CD4-positive, alpha-beta T cell treated with Interleukin-10 for 1 hour (primary cell): ENCODE data around the gene IRGQ.
"Not testable (repeated sequence)": the region's sequence is repeated elsewhere in the genome, so short reads cannot be mapped to it uniquely, and the experiment has no call there.

Experiments
- DNase-seq: peaks from one replicate; pipeline ENCODE4 v3.0.0-alpha.2; 2020

The IRGQ gene

GRCh38 chr19:43624933-43625332 is 29.0 kb upstream of the IRGQ start:
- DNase-seq = peak; percentile 88

- peak; percentile 19 for DNase-seq
Measured at GRCh38 chr19:43623889-43624670, 28.1 kb upstream of the IRGQ start.

GRCh38 chr19:43622956-43623355 is 27.0 kb upstream of the IRGQ start:
- DNase-seq = no peak

GRCh38 chr19:43622070-43622469 is 26.1 kb upstream of the IRGQ start:
- DNase-seq = no peak

GRCh38 chr19:43620061-43621001 is 24.4 kb upstream of the IRGQ start:
- DNase-seq = peak; percentile 88

GRCh38 chr19:43619262-43620060 is 23.5 kb upstream of the IRGQ start, which contains the start of gene ZNF428:
Gene ZNF428, minus strand, starts transcription at chr19:43619629. Its CDS starts 5,325 bp downstream, at chr19:43614304.
- DNase-seq = peak; percentile 90

- peak; percentile 46 for DNase-seq
Measured at GRCh38 chr19:43618921-43619261, 23.0 kb upstream of the IRGQ start.

GRCh38 chr19:43616954-43617353 is 21.0 kb upstream of the IRGQ start:
- no peak for DNase-seq

GRCh38 chr19:43616306-43616705 is 20.4 kb upstream of the IRGQ start:
- no peak for DNase-seq

GRCh38 chr19:43612374-43612773 is 16.4 kb upstream of the IRGQ start:
- no peak for DNase-seq

GRCh38 chr19:43611788-43612187 is 15.9 kb upstream of the IRGQ start, which contains the start of gene SRRM5:
Gene SRRM5, plus strand, starts transcription at chr19:43612088. Its CDS starts 34 bp downstream, at chr19:43612122.
- no peak for DNase-seq

GRCh38 chr19:43610493-43610892 is 14.6 kb upstream of the IRGQ start:
- DNase-seq = no peak

- DNase-seq = no peak
Measured at GRCh38 chr19:43609872-43610271, 13.9 kb upstream of the IRGQ start.

GRCh38 chr19:43607238-43608205 is 11.6 kb upstream of the IRGQ start:
- DNase-seq = no peak

GRCh38 chr19:43606569-43607229 is 10.8 kb upstream of the IRGQ start:
- DNase-seq = no peak

GRCh38 chr19:43605875-43606568 is 10.1 kb upstream of the IRGQ start:
- no peak for DNase-seq

- not testable (repeated sequence) for DNase-seq
Measured at GRCh38 chr19:43600326-43600725, 4.4 kb upstream of the IRGQ start.

GRCh38 chr19:43599635-43600295 is 3.8 kb upstream of the IRGQ start:
- DNase-seq = no peak

GRCh38 chr19:43598445-43599240 is 2.7 kb upstream of the IRGQ start:
- no peak for DNase-seq
